ENCODE results near the gene VAV1.

- TF ChIP-seq POLR2A (IDR thresholded peaks at IDR 0.05; ENCODE audit: low read depth, low read length) (no peak), SPI1 (IDR thresholded peaks at IDR 0.05; ENCODE audit: low read depth, low read length) (no peak), POLR2AphosphoS5 (IDR thresholded peaks at IDR 0.05; ENCODE audit: low read depth, low read length) (no peak), POU2F2 (IDR thresholded peaks at IDR 0.05; ENCODE audit: low read depth, low read length) (no peak), TAF1 (IDR thresholded peaks at IDR 0.05; ENCODE audit: low read depth, low read length) (no peak), PAX5 (IDR thresholded peaks at IDR 0.05; ENCODE audit: insufficient read depth, low read length, severe bottlenecking) (no peak)
Measured at GRCh38 chr19:6890401-6890913, 117.9 kb downstream of the VAV1 start.

All from GM12891 (cell line).